ENCODE data around the gene TMEM260.
"Not testable (repeated sequence)": the region's sequence is repeated elsewhere in the genome, so short reads cannot be mapped to it uniquely, and the experiment has no call there.

Gene TMEM260

DNA sequence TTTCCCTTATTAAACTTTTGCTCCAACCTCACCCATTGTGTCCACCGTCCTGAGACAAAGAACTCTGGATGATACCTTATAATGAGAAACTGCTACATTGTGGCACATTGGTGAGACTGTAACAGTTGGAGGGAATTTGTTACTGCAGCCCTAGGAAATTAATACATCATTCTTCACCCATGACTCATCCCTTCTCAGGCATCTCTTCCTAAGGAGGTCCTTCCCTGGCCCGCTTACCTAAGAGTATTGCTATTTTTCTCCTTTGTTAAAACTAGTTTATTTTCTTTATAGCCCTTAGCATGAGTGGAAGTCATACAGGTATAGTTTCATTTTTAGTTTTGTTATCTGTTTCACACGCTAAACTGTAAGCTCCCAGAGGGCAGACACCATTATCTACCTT lies 87.1 kb downstream of the TMEM260 start:
- H3K4me3 ChIP-seq (ENCODE audit: low read depth, low read length): no peak overlapping the region

DNA sequence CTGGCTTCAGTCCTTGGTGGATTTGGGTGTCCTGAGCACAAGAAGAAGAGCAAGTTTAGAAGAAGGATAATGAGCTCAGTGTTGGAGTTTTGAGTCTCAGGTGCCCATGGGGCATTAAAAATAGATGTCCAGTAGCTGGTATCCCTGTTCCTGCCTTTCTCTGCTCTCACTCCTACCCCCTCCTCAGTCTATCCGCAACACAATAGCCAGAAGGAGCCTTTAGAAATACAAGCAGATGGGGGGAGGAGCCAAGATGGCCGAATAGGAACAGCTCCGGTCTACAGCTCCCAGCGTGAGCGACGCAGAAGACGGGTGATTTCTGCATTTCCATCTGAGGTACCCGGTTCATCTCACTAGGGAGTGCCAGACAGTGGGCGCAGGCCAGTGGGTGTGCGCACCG lies 87.7 kb downstream of the TMEM260 start:
- H3K4me3 ChIP-seq (ENCODE audit: low read depth, low read length): not testable (repeated sequence)

More for the DNA sequence above, 87.1 kb downstream of the TMEM260 start:
- TF ChIP-seq, protein P1, sequence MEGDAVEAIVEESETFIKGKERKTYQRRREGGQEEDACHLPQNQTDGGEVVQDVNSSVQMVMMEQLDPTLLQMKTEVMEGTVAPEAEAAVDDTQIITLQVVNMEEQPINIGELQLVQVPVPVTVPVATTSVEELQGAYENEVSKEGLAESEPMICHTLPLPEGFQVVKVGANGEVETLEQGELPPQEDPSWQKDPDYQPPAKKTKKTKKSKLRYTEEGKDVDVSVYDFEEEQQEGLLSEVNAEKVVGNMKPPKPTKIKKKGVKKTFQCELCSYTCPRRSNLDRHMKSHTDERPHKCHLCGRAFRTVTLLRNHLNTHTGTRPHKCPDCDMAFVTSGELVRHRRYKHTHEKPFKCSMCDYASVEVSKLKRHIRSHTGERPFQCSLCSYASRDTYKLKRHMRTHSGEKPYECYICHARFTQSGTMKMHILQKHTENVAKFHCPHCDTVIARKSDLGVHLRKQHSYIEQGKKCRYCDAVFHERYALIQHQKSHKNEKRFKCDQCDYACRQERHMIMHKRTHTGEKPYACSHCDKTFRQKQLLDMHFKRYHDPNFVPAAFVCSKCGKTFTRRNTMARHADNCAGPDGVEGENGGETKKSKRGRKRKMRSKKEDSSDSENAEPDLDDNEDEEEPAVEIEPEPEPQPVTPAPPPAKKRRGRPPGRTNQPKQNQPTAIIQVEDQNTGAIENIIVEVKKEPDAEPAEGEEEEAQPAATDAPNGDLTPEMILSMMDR (IDR thresholded peaks at IDR 0.05; ENCODE audit: low read depth, low read length): no peak

DNA sequence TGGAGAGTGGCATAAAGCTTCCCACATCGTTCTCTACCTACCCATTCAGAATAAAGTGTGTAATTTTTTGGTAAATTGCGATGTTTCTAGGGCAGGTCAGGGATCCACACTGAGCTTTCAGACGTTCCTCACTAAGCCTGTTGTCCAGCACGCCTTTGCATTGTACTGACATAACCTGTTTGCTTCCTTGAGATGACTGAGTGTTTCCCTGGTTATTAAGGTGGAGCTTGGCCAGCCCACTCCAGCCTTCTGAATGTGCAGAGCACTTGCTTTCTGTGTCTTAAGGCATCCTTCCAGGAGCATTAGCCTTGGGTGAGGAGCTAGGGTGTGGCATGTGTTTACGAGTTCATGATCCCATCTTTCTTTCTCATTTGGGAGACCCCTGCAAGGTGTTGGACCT lies 96.4 kb downstream of the TMEM260 start:
- TF ChIP-seq, protein P1 (IDR thresholded peaks at IDR 0.05; ENCODE audit: low read depth, low read length): no peak
- no peak overlapping the region for H3K4me3 ChIP-seq (ENCODE audit: low read depth, low read length)

DNA sequence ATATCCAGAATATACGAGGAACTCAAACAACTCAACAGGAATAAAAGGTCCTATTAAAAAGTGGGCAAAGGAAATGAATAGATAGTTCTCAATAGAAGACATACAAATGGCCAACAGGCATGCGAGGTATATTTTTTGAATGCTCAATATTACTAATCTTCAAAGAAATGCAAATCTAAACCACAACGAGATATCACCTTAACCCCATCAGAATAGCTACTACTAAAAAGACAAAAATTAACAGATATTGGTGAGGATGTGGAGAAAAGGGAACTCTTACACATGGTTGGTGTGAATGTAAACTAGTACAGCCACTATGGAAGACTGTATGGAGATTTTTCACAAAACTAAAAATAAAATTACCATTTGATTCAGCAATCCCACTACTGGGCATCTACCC lies 99.2 kb downstream of the TMEM260 start:
- no peak overlapping the region for H3K4me3 ChIP-seq (ENCODE audit: low read depth, low read length)
- TF ChIP-seq, protein P1 (IDR thresholded peaks at IDR 0.05; ENCODE audit: low read depth, low read length): no peak

- TF ChIP-seq, protein P1 (IDR thresholded peaks at IDR 0.05; ENCODE audit: low read depth, low read length): no peak
- no peak overlapping the region for H3K4me3 ChIP-seq (ENCODE audit: low read depth, low read length)
Observed at GRCh38 chr14:56686416-56686815, 106.8 kb downstream of the TMEM260 start.

GRCh38 chr14:56687123-56687522 lies 107.5 kb downstream of the TMEM260 start:
- TF ChIP-seq, protein P1 (IDR thresholded peaks at IDR 0.05; ENCODE audit: low read depth, low read length): no peak

GRCh38 chr14:56694609-56695008 lies 115.0 kb downstream of the TMEM260 start:
- TF ChIP-seq, protein P1 (IDR thresholded peaks at IDR 0.05; ENCODE audit: low read depth, low read length): no peak
- no peak overlapping the region for H3K4me3 ChIP-seq (ENCODE audit: low read depth, low read length)

More at GRCh38 chr14:56687123-56687522, 107.5 kb downstream of the TMEM260 start:
- H3K4me3 ChIP-seq (ENCODE audit: low read depth, low read length): no peak overlapping the region

- H3K4me3 ChIP-seq (ENCODE audit: low read depth, low read length): not testable (repeated sequence)
Observed at GRCh38 chr14:56695216-56695615, 115.6 kb downstream of the TMEM260 start.
